Left ventricle myocardium inferior (tissue), 1 donor: ENCODE measurements around the gene PDZD11. TPM values are rescaled to one million over a fixed set of nuclear protein-coding genes. Genes with fewer than 3 reads are reported as not detected.
"Not testable (repeated sequence)": the region's sequence is repeated elsewhere in the genome, so short reads cannot be mapped to it uniquely, and the experiment has no call there.

Experiments
- DNase-seq: peaks from one replicate; pipeline ENCODE4 v3.0.0-alpha.2; 2020
- H3K27ac ChIP-seq: fragments of 200-600 bp; replicated peaks from 2 replicates; pipeline ENCODE4 v1.8.0; 2021
- H3K27me3 ChIP-seq: fragments of 200-600 bp; 2 replicates; pipeline ENCODE4 v1.8.0; 2021; ENCODE audit warnings: low read depth
- H3K36me3 ChIP-seq: fragments of 200-600 bp; 2 replicates; pipeline ENCODE4 v1.8.0; 2021
- H3K4me1 ChIP-seq: fragments of 200-600 bp; 2 replicates; pipeline ENCODE4 v1.8.0; 2021
- H3K4me3 ChIP-seq: fragments of 200-600 bp; 2 replicates; pipeline ENCODE4 v1.8.0; 2021; ENCODE audit warnings: mild to moderate bottlenecking, moderate library complexity
- H3K9me3 ChIP-seq: fragments of 200-600 bp; replicated peaks from 2 replicates; pipeline ENCODE4 v1.8.0; 2021
- intact Hi-C: fragments of 100-400 bp; cut with micrococcal nuclease; formaldehyde crosslinking; loops from one replicate; pipeline ENCODE4 v1.11.0; 2022
- total RNA-seq: library from RNA; stranded (reverse); fragmentation: NEBNext Ultra II Directional; extraction: Animal tissue kit (Norgen Biotek cat#: 25700); gene quantifications from one replicate; pipeline ENCODE4 v1.2.1, GENCODE V29; 2021
- TF ChIP-seq, protein P1 (sequence below): fragments of 200-600 bp; IDR thresholded peaks from 2 replicates; pipeline ENCODE4 v1.8.0; 2021; ENCODE audit warnings: antibody characterized with exemption, mild to moderate bottlenecking, borderline replicate concordance
- donor health status: DM: no; HTN: yes; CAD: no; lungs with severe emphysema.

Gene PDZD11
- total RNA-seq, 1 donor from 2014 or later, result 36.5 TPM

DNA sequence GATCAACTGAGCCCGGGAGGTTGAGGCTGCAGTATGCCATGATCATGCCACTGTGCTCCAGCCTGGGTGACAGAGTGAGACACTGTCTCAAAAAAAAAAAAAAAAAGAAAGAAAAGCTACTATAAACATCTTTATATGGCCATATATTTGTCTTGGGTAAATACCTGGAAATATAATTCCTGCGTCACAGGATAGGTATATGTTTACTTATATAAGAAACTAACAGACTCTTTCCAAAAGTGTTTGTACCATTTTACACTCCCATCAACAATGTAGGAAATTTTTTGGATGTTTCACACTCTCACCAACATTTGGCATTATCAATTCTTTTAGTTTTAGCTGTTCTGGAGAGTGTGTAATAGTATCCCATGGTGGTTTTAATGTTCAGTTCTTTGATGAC, 42.5 kb downstream of the PDZD11 start:
- intact Hi-C loops, result no loop called here
- DNase-seq, result no peak

DNA sequence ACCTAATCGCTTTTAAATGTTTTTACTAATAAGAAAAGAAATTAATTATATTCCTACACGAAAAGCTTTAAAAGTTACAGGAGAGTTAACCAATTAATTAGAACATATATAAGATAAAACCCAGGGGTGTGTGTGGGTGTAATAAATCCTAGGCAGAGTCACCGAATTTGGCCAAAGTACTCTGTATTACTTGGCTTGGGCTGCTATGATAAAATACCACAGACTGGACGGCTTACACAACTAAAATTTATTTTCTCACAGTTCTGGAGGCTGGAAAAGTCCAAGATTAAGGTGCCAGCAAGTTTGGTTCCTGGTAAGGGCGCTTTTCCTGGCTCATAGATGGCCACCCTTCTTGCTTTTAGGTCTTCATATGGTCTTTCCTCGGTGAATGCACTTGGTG, 44.8 kb downstream of the PDZD11 start:
- Histone ChIP-seq H3K4me1 (no peaks in the 10 kb centered on the region), H3K27me3 (no peaks in the 10 kb centered on the region), H3K36me3 (no peaks in the 10 kb centered on the region), H3K9me3 (no peaks in the 10 kb centered on the region), H3K27ac (no peak overlapping the region), H3K4me3 (no peak overlapping the region)
- no peak for DNase-seq
- TF ChIP-seq, protein P1, sequence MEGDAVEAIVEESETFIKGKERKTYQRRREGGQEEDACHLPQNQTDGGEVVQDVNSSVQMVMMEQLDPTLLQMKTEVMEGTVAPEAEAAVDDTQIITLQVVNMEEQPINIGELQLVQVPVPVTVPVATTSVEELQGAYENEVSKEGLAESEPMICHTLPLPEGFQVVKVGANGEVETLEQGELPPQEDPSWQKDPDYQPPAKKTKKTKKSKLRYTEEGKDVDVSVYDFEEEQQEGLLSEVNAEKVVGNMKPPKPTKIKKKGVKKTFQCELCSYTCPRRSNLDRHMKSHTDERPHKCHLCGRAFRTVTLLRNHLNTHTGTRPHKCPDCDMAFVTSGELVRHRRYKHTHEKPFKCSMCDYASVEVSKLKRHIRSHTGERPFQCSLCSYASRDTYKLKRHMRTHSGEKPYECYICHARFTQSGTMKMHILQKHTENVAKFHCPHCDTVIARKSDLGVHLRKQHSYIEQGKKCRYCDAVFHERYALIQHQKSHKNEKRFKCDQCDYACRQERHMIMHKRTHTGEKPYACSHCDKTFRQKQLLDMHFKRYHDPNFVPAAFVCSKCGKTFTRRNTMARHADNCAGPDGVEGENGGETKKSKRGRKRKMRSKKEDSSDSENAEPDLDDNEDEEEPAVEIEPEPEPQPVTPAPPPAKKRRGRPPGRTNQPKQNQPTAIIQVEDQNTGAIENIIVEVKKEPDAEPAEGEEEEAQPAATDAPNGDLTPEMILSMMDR, result no peak
- intact Hi-C loops, result no loop called here

More for the DNA sequence above, 42.5 kb downstream of the PDZD11 start:
- no peak overlapping the region for H3K27ac ChIP-seq
- no peak overlapping the region for H3K4me3 ChIP-seq
- H3K4me1 ChIP-seq, result no peaks in the 10 kb centered on the region
- no peaks in the 10 kb centered on the region for H3K36me3 ChIP-seq
- H3K9me3 ChIP-seq, result no peaks in the 10 kb centered on the region
- no peaks in the 10 kb centered on the region for H3K27me3 ChIP-seq
- TF ChIP-seq, protein P1, result no peak

DNA sequence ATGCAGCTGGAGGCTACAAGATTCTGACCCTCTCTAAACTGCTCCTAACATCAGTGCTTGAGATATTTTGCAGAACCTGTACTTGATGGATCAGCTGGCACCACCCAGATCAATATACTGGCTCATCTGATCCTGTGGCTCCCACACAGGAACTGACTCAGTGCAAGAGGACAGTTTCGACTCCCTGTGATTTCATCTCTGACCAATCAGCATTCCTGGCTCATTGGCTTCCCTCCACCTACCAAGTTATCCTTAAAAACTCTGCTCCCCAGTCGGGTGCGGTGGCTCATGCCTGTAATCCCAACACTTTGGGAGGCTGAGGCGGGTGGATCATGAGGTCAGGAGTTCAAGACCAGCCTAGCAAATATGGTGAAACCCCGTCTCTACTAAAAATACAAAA, 46.1 kb downstream of the PDZD11 start:
- H3K36me3 ChIP-seq, intact Hi-C loops, H3K4me3 ChIP-seq: not testable (repeated sequence)

DNA sequence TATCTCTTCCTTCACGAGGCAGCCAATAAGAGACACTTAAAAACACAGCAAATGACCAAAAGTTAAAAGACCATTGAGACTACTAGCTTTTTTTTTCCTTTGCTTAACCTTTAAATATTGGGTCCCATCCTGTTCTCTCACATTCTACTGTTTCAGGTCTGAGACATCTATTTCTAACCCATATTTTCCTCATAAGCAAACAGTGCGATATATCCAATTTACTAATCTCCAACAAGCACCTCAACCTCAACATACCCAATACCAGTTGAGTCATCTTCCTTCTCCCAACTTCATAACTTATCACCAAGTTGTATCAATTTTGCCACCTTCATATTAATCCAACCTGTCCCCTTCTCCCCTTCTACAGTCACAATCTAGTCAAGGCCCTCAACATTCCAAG, 48.2 kb downstream of the PDZD11 start:
- H3K9me3 ChIP-seq, result no peaks in the 10 kb centered on the region
- H3K4me3 ChIP-seq, result no peak overlapping the region
- TF ChIP-seq, protein P1, result no peak
- intact Hi-C loops, result no loop called here
- no peaks in the 10 kb centered on the region for H3K27me3 ChIP-seq
- H3K27ac ChIP-seq, result no peak overlapping the region
- DNase-seq, result no peak
- no peaks in the 10 kb centered on the region for H3K36me3 ChIP-seq
- H3K4me1 ChIP-seq, result no peaks in the 10 kb centered on the region

More for the DNA sequence above, 46.1 kb downstream of the PDZD11 start:
- not testable (repeated sequence) for DNase-seq, H3K9me3 ChIP-seq, H3K27ac ChIP-seq, H3K4me1 ChIP-seq, H3K27me3 ChIP-seq

DNA sequence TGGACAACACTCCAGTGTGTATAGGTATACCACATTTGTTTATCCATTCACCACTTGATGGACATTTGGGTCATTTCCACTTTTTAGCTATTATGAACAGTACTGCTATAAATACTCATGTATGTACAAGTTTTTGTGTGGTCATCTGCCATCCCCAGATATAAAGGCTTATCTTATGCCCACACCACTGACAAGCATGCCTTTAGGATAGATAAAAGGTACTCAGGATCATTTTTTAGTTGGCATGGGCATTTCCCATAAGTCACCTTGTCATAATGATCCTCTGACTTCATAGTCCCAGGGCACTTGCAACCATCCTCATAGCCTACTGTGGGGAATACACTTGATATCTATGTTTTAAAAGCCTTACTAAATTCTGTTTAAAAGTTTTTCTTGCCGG, 49.0 kb downstream of the PDZD11 start:
- Histone ChIP-seq H3K36me3 (no peaks in the 10 kb centered on the region), H3K4me1 (no peaks in the 10 kb centered on the region), H3K9me3 (no peaks in the 10 kb centered on the region), H3K27me3 (no peaks in the 10 kb centered on the region), H3K4me3 (no peak overlapping the region), H3K27ac (no peak overlapping the region)
- DNase-seq, result no peak
- TF ChIP-seq, protein P1, result no peak
- intact Hi-C loops, result no loop called here

Other genes starting within 250 kb of the PDZD11 start
- gene AWAT2, start 240.0 kb downstream of the PDZD11 start, total RNA-seq, result not detected
- gene OTUD6A, start 227.5 kb downstream of the PDZD11 start, total RNA-seq, result not detected
- gene IGBP1, start 156.5 kb downstream of the PDZD11 start, total RNA-seq, result 50.9 TPM
- gene DGAT2L6, start 112.4 kb downstream of the PDZD11 start, total RNA-seq, result not detected
- gene AWAT1, start 55.3 kb downstream of the PDZD11 start, total RNA-seq, result not detected
- not detected for gene P2RY4, start 29.7 kb downstream of the PDZD11 start, total RNA-seq
- not detected for gene ARR3, start 21.6 kb downstream of the PDZD11 start, total RNA-seq
- not detected for gene RAB41, start 7.8 kb downstream of the PDZD11 start, total RNA-seq
- 0.25 TPM for gene KIF4A, start 177 bp upstream of the PDZD11 start, total RNA-seq
- gene GDPD2, start 133.4 kb upstream of the PDZD11 start, total RNA-seq, result not detected
- 7.9 TPM for gene DLG3, start 154.9 kb upstream of the PDZD11 start, total RNA-seq